ENCODE measurements around the gene RBM4B. TPM values are rescaled to one million over a fixed set of nuclear protein-coding genes. Genes with fewer than 3 reads are reported as not detected.
A peak's percentile ranks its signal among the peaks of the same experiment; 100 is the strongest.

RBM4B gene
- total and polyA plus RNA-seq, 8 donors = 11.3 to 61.4 (median 16.1) TPM; not detected in 1

DNA sequence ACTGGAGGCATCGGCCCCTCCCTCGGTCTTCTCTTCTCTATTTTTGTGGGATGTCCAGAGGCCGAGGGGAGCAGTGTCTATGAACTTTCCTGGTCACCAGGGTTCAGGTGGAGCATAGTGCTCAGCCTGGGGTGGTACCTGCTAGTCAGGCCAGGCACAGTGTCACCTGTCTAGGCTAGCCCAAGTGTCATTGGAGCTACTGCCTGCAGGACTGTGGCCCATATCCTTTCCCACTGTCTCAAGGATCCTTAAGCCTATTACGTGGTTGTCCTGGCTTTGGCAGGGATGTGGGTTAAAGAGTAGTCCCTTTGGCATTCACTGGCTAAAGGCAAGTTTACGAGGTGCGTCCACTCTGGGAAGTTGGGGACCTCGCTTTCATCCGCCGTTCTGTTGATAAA lies 51.9 kb downstream of the RBM4B start:
- Histone ChIP-seq H3K4me1 (peaks cover 37 to 63% (median 53%) of the 10 kb centered on the region in 4 donors), H3K4me3 (no peak overlapping the region), H3K36me3 (peaks cover 54 to 84% (median 76%) of the 10 kb centered on the region in 4 donors), H3K27me3 (no peaks in the 10 kb centered on the region), H3K9me3 (no peaks in the 10 kb centered on the region), H3K27ac (peak overlapping the region in 2 of 5 donors; percentile 1 to 98)
- no peak for DNase-seq
- intact Hi-C loops (cut with DNase I; ENCODE audit: low total_unique reads) = no loop called here
- no peak for TF ChIP-seq EP300 (IDR thresholded peaks at IDR 0.05)
- TF ChIP-seq POLR2AphosphoS5 (IDR thresholded peaks at IDR 0.05) = no peak
- TF ChIP-seq, protein P1, sequence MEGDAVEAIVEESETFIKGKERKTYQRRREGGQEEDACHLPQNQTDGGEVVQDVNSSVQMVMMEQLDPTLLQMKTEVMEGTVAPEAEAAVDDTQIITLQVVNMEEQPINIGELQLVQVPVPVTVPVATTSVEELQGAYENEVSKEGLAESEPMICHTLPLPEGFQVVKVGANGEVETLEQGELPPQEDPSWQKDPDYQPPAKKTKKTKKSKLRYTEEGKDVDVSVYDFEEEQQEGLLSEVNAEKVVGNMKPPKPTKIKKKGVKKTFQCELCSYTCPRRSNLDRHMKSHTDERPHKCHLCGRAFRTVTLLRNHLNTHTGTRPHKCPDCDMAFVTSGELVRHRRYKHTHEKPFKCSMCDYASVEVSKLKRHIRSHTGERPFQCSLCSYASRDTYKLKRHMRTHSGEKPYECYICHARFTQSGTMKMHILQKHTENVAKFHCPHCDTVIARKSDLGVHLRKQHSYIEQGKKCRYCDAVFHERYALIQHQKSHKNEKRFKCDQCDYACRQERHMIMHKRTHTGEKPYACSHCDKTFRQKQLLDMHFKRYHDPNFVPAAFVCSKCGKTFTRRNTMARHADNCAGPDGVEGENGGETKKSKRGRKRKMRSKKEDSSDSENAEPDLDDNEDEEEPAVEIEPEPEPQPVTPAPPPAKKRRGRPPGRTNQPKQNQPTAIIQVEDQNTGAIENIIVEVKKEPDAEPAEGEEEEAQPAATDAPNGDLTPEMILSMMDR (IDR thresholded peaks at IDR 0.05) = no peak
- 83 to 92% (median 89%) methylated on average over 9 of the region's 9 CpGs for WGBS, 5 donors

DNA sequence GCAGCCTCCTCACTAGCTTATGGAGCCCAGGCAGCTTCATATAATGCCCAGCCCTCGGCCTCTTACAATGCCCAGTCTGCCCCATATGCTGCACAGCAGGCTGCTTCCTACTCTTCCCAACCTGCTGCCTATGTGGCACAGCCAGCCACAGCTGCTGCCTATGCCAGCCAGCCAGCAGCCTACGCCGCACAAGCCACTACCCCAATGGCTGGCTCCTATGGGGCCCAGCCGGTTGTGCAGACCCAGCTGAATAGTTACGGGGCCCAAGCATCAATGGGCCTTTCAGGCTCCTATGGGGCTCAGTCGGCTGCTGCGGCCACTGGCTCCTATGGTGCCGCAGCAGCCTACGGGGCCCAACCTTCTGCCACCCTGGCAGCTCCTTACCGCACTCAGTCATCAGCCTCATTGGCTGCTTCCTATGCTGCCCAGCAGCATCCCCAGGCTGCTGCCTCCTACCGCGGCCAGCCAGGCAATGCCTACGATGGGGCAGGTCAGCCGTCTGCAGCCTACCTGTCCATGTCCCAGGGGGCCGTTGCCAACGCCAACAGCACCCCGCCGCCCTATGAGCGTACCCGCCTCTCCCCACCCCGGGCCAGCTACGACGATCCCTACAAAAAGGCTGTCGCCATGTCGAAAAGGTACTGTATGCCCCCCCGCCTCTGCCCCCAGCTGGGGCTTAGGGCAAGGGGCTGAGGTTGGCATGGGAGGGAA lies 52.5 kb downstream of the RBM4B start:
- no peak for DNase-seq
- 93 to 96% (median 94%) methylated on average over 23 to 26 of the region's 26 CpGs for WGBS, 5 donors
- Histone ChIP-seq H3K9me3 (no peaks in the 10 kb centered on the region), H3K27me3 (no peaks in the 10 kb centered on the region), H3K4me3 (no peak overlapping the region), H3K36me3 (peaks cover 54 to 79% (median 71%) of the 10 kb centered on the region in 4 donors), H3K4me1 (peaks cover 42 to 69% (median 57%) of the 10 kb centered on the region in 4 donors), H3K27ac (peak overlapping the region in 2 of 5 donors; percentile 1 to 98)
- intact Hi-C loops (cut with DNase I; ENCODE audit: low total_unique reads) = no loop called here
- TF ChIP-seq POLR2A (IDR thresholded peaks at IDR 0.05) (no peak), EP300 (IDR thresholded peaks at IDR 0.05) (no peak), POLR2AphosphoS5 (IDR thresholded peaks at IDR 0.05) (no peak)
- TF ChIP-seq, protein P1 (IDR thresholded peaks at IDR 0.05) = no peak

DNA sequence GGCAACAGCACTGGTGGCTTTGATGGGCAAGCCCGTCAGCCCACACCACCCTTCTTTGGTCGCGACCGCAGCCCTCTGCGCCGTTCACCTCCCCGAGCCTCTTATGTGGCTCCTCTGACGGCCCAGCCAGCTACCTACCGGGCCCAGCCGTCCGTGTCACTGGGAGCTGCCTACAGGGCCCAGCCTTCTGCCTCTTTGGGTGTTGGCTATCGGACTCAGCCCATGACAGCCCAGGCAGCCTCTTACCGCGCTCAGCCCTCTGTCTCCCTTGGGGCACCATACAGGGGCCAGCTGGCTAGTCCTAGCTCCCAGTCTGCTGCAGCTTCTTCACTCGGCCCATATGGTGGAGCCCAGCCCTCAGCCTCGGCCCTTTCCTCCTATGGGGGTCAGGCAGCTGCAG lies 53.2 kb downstream of the RBM4B start:
- Histone ChIP-seq H3K27ac (peak overlapping the region in 4 of 5 donors; percentile 63 to 98 (median 77)), H3K4me1 (peaks cover 48 to 76% (median 64%) of the 10 kb centered on the region in 4 donors), H3K27me3 (no peaks in the 10 kb centered on the region), H3K36me3 (peaks cover 54 to 71% (median 64%) of the 10 kb centered on the region in 4 donors), H3K9me3 (no peaks in the 10 kb centered on the region), H3K4me3 (no peak overlapping the region)
- no peak for DNase-seq
- intact Hi-C loops (cut with DNase I; ENCODE audit: low total_unique reads) = no loop called here
- 81 to 88% (median 82%) methylated on average over 14 to 16 of the region's 16 CpGs for WGBS, 5 donors
- TF ChIP-seq, protein P1 (IDR thresholded peaks at IDR 0.05) = no peak
- TF ChIP-seq POLR2A (IDR thresholded peaks at IDR 0.05) (no peak), POLR2AphosphoS5 (IDR thresholded peaks at IDR 0.05) (no peak), EP300 (IDR thresholded peaks at IDR 0.05) (no peak)

- Histone ChIP-seq H3K27ac (peak overlapping the region in 4 of 5 donors; percentile 90 to 98 (median 98)), H3K27me3 (no peaks in the 10 kb centered on the region), H3K36me3 (peaks cover 8 to 18% (median 13%) of the 10 kb centered on the region in 4 donors), H3K4me1 (peaks cover 55 to 80% (median 74%) of the 10 kb centered on the region in 4 donors), H3K4me3 (peak overlapping the region; percentile 56 to 94 (median 90)), H3K9me3 (no peaks in the 10 kb centered on the region)
- peak in 1 of 2 donors; percentile 85 for DNase-seq
- WGBS, 5 donors = 16 to 24% (median 22%) methylated on average over 4 of the region's 4 CpGs
- TF ChIP-seq POLR2A (IDR thresholded peaks at IDR 0.05) (no peak), EP300 (IDR thresholded peaks at IDR 0.05) (no peak), POLR2AphosphoS5 (IDR thresholded peaks at IDR 0.05) (peak in 2 of 3 donors; percentile 58 to 82)
- TF ChIP-seq, protein P1 (IDR thresholded peaks at IDR 0.05) = no peak
- intact Hi-C loops (cut with DNase I; ENCODE audit: low total_unique reads) = no loop called here
These were observed 58.6 kb downstream of the RBM4B start for GRCh38 chr11:66619080-66619554.

Data from stomach (tissue), 9 donors.